AG10803 (cell line): ENCODE measurements around the gene METTL1.

Experiments
- DNase-seq: peaks from one replicate; pipeline ENCODE4 v3.0.0; 2010; ENCODE audit warnings: low read depth
- H3K4me3 ChIP-seq: 2 replicates; pipeline ENCODE4 v1.5.1; 2011; ENCODE audit warnings: mild to moderate bottlenecking, low read length, control low read depth
- CTCF ChIP-seq: conservative IDR thresholded peaks from 2 replicates; pipeline ENCODE4 v1.5.1; 2011; ENCODE audit warnings: mild to moderate bottlenecking, low read length, control low read depth, inconsistent platforms

Gene METTL1

GRCh38 chr12:57720606-57721595 is 51.0 kb downstream of the METTL1 start:
- no peak for TF ChIP-seq CTCF
- DNase-seq: no peak
- H3K4me3 ChIP-seq: no peak overlapping the region

GRCh38 chr12:57719777-57720605 is 51.9 kb downstream of the METTL1 start:
- no peak for TF ChIP-seq CTCF
- H3K4me3 ChIP-seq: no peak overlapping the region
- no peak for DNase-seq

- DNase-seq: no peak
- TF ChIP-seq CTCF: no peak
- no peak overlapping the region for H3K4me3 ChIP-seq
These were observed 53.0 kb downstream of the METTL1 start for GRCh38 chr12:57718641-57719528.
